HG03342 (cell line): ENCODE results near the gene ZBTB7C.
A peak's percentile ranks its signal among the peaks of the same experiment; 100 is the strongest.

Source experiments
- ATAC-seq: cut with Tn5 transposase; IDR thresholded peaks from one replicate; pipeline ENCODE4 v1.9.1; 2021; ENCODE audit warnings: mild to moderate bottlenecking, moderate library complexity; ENCODE audit not compliant: unreplicated experiment

Gene ZBTB7C

GRCh38 chr18:48011926-48012465, 397.2 kb downstream of the ZBTB7C start:
- no peak for ATAC-seq

GRCh38 chr18:48010264-48010663, 398.9 kb downstream of the ZBTB7C start:
- no peak for ATAC-seq

- no peak for ATAC-seq
Measured at GRCh38 chr18:48009116-48009745, 400.0 kb downstream of the ZBTB7C start.

GRCh38 chr18:48007955-48008701, 401.1 kb downstream of the ZBTB7C start:
- ATAC-seq, result peak; percentile 82

GRCh38 chr18:48007381-48007780, 401.8 kb downstream of the ZBTB7C start:
- no peak for ATAC-seq

- no peak for ATAC-seq
Measured at GRCh38 chr18:48006415-48007175, 402.6 kb downstream of the ZBTB7C start.

- ATAC-seq, result no peak
Measured at GRCh38 chr18:48004577-48004976, 404.6 kb downstream of the ZBTB7C start.

- no peak for ATAC-seq
Measured at GRCh38 chr18:48003426-48004349, 405.5 kb downstream of the ZBTB7C start.

- ATAC-seq, result no peak
Measured at GRCh38 chr18:48002933-48003365, 406.2 kb downstream of the ZBTB7C start.

GRCh38 chr18:48000701-48001100, 408.5 kb downstream of the ZBTB7C start:
- ATAC-seq, result no peak

- ATAC-seq, result no peak
Measured at GRCh38 chr18:47999801-48000248, 409.4 kb downstream of the ZBTB7C start.

- ATAC-seq, result no peak
Measured at GRCh38 chr18:47997338-47997780, 411.8 kb downstream of the ZBTB7C start.

GRCh38 chr18:47996091-47996541, 413.1 kb downstream of the ZBTB7C start:
- ATAC-seq, result no peak

- no peak for ATAC-seq
Measured at GRCh38 chr18:47995654-47996053, 413.5 kb downstream of the ZBTB7C start.

GRCh38 chr18:47993409-47993808, 415.8 kb downstream of the ZBTB7C start:
- no peak for ATAC-seq

- ATAC-seq, result no peak
Measured at GRCh38 chr18:47992976-47993375, 416.2 kb downstream of the ZBTB7C start.

- no peak for ATAC-seq
Measured at GRCh38 chr18:47992266-47992665, 416.9 kb downstream of the ZBTB7C start.

- no peak for ATAC-seq
Measured at GRCh38 chr18:47990981-47991380, 418.2 kb downstream of the ZBTB7C start.

GRCh38 chr18:47987388-47987699, 421.8 kb downstream of the ZBTB7C start:
- ATAC-seq, result no peak
